ENCODE measurements around the gene SPATS2.
"Not testable (repeated sequence)": the region's sequence is repeated elsewhere in the genome, so short reads cannot be mapped to it uniquely, and the experiment has no call there.

The SPATS2 gene

DNA sequence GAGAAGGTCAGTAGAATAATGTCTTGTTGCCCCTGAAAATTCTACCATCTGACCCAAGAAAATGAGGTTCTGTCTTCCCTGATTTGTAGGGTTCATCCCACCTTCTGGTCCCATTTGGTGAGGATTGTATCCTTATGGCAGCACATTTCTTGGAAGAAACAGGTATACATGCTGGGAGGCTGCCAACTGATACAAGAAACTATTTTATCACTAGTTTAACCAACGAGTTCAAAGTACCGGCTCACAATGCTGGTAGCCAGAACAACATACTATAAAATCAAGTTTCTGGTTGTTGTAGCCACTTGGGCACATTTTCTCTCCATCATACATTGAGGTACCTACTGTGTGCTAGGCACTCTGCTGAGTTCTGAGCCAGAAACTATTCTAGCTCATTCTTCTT, 164.5 kb downstream of the SPATS2 start:
- no peak for DNase-seq (ENCODE audit: low read depth)
- no peak overlapping the region for H3K4me3 ChIP-seq (ENCODE audit: low read length)
- TF ChIP-seq, protein P1, sequence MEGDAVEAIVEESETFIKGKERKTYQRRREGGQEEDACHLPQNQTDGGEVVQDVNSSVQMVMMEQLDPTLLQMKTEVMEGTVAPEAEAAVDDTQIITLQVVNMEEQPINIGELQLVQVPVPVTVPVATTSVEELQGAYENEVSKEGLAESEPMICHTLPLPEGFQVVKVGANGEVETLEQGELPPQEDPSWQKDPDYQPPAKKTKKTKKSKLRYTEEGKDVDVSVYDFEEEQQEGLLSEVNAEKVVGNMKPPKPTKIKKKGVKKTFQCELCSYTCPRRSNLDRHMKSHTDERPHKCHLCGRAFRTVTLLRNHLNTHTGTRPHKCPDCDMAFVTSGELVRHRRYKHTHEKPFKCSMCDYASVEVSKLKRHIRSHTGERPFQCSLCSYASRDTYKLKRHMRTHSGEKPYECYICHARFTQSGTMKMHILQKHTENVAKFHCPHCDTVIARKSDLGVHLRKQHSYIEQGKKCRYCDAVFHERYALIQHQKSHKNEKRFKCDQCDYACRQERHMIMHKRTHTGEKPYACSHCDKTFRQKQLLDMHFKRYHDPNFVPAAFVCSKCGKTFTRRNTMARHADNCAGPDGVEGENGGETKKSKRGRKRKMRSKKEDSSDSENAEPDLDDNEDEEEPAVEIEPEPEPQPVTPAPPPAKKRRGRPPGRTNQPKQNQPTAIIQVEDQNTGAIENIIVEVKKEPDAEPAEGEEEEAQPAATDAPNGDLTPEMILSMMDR (IDR thresholded peaks at IDR 0.05; ENCODE audit: insufficient read depth, low read depth, low read length, missing control alignments): no peak

DNA sequence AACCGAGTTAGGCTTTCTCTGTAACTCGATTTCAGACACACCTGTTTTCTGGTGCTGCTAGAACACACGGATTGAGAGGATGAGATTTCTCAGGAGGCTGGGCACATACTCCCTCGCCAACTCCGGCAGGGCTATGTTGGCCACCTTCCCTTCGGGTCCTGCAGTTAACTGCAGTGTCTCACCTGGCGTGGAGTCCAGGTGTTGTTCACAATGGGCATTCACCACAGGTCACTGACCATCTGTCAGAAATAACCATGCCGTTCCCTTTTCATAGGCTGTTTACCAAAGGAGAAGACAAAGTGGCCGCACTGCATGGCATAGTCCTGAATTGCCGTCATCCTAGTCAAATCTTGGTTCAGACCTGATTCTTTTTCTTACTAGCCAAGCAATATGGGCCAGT, 166.1 kb downstream of the SPATS2 start:
- H3K4me3 ChIP-seq (ENCODE audit: low read length): no peak overlapping the region
- TF ChIP-seq, protein P1 (IDR thresholded peaks at IDR 0.05; ENCODE audit: insufficient read depth, low read depth, low read length, missing control alignments): no peak
- no peak for DNase-seq (ENCODE audit: low read depth)

DNA sequence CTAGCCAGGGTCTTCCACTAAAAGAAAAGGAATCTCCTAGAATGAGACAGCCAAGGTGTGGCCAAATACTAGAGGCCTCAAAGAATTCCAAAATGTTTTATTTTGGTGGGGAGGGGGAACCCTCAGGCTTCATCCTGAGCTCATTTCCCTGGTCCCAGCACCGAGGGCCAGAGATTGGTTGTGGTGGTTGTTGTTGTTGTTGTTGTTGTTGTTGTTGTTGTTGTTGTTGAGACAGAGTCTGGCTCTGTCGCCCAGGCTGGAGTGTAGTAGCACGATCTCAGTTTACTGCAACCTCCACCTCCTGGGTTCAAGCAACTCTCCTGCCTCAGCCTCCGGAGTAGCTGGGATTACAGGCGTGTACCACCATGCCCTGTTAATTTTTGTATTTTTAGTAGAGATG, 166.9 kb downstream of the SPATS2 start:
- not testable (repeated sequence) for H3K4me3 ChIP-seq (ENCODE audit: low read length); DNase-seq (ENCODE audit: low read depth)

DNA sequence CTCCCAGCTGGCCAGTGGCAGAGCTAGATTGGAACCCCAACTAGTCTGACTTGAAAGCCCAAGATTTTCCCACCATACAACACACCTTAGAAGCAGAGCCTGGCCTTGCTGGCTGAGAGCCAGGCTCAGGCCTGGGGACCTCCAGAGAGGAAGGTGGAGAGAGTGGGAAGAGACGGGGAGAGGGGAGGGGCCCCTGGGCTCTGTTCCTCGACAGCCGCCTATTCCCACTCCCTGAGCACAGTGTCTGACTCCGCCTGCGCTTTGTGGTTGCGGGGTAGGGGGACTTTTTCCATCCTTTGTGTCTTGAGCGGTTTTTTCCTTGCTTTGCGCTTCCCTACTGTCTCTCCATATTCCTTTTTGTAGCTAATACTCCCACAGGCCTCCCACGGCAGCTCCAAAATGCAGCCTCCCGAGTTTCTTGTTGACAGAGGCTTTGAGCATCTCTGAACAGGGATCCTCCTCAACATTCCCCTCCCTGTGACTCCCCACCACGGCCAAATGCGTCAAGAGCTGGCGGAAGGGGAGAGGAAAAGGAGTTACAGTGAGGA, 167.5 kb downstream of the SPATS2 start:
- TF ChIP-seq, protein P1 (IDR thresholded peaks at IDR 0.05; ENCODE audit: insufficient read depth, low read depth, low read length, missing control alignments): no peak
- no peak for DNase-seq (ENCODE audit: low read depth)
- H3K4me3 ChIP-seq (ENCODE audit: low read length): no peak overlapping the region

DNA sequence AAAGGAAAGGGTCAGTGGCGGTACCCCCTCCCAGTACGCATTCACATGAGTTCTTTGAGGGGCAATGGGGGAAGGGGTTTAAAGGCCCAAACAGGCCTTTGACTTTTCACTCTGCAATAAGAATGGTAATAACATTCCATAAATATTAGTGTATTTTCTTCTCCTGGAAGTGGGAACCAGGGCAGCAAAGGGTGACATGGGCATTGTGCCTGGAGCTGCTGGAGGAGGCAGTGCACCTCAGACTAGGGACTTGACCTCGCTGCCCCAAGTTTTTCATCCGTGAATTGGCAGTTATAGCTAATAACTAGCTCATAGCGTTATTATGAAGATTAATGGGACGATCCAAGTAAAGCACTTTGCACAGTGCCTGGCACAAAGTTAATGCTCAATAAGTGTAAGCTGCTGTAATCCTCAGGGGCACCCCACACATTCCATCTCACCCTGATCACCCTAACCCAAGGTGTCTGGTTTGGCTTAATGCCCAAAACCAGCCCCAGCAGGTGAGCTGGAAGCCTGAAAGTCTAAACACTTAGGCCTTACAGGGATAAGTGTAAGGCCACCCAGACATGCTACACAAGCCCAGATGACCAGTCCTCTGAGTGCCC, 168.8 kb downstream of the SPATS2 start:
- peak; percentile 33 for DNase-seq (ENCODE audit: low read depth)
- TF ChIP-seq, protein P1 (IDR thresholded peaks at IDR 0.05; ENCODE audit: insufficient read depth, low read depth, low read length, missing control alignments): no peak
- no peak overlapping the region for H3K4me3 ChIP-seq (ENCODE audit: low read length)

DNA sequence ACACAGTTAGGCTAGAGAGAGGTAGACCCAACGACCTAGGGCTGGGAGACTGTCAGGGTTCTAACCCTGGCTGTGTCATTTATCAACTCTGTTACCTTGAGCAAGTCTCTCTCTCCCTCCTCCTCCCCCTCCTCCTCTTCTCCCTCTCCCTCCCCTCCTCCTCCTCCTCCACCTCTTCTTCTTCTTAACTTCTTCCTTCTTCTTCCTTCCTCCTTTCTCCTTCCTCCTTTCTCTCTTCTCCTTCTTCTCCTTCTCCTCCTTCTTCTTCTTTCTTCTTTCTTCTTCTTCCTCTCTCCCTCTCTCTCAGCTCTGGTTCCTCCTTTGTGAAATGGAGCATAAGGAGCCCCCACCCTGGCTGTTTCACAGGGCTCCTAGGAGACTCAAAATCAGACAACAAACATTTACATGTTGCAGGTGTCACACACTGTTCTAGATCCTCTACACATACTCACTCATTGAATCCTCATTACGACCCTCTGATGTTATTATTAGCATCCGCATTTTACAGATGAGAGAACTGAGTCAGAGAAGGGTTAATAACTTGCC, 169.3 kb downstream of the SPATS2 start:
- TF ChIP-seq, protein P1 (IDR thresholded peaks at IDR 0.05; ENCODE audit: insufficient read depth, low read depth, low read length, missing control alignments): no peak
- DNase-seq (ENCODE audit: low read depth): no peak
- no peak overlapping the region for H3K4me3 ChIP-seq (ENCODE audit: low read length)

DNA sequence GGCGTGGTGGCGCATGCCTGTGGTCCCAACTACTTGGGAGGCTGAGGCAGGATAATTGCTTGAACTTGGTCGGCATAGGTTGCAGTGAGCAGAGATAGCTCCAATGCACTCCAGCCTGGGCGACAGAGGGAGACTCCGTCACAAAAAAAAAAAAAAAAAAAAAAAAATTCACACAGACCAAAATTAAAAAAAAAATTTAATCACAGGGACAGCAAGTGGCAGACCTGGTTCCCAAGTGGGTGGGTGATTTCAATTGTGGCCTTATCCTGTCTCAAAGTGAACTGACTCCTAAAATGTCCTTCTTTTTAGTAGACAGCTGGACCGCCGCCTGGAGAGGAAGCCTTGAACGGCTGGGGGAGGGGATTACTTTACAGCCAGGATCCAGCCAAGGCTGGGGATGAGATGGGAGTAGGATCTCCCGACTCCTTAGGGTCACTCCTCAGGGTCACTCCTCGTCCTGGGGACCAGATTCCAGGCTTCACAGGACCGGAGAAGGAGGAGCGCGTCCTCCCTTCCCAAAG, 170.0 kb downstream of the SPATS2 start:
- peak overlapping the region; percentile 19 for H3K4me3 ChIP-seq (ENCODE audit: low read length)
- no peak for DNase-seq (ENCODE audit: low read depth)
- TF ChIP-seq, protein P1 (IDR thresholded peaks at IDR 0.05; ENCODE audit: insufficient read depth, low read depth, low read length, missing control alignments): no peak
